ENCODE data around the gene LMO2. TPM values are rescaled to one million over a fixed set of nuclear protein-coding genes. Genes with fewer than 3 reads are reported as not detected.
"Not testable (repeated sequence)": the region's sequence is repeated elsewhere in the genome, so short reads cannot be mapped to it uniquely, and the experiment has no call there.

LMO2 gene
- total and polyA plus RNA-seq, 2 donors (not counting 3 experiments of a cell fraction or from before 2014, with no cell fraction given), result 60.4 to 66.8 TPM

DNA sequence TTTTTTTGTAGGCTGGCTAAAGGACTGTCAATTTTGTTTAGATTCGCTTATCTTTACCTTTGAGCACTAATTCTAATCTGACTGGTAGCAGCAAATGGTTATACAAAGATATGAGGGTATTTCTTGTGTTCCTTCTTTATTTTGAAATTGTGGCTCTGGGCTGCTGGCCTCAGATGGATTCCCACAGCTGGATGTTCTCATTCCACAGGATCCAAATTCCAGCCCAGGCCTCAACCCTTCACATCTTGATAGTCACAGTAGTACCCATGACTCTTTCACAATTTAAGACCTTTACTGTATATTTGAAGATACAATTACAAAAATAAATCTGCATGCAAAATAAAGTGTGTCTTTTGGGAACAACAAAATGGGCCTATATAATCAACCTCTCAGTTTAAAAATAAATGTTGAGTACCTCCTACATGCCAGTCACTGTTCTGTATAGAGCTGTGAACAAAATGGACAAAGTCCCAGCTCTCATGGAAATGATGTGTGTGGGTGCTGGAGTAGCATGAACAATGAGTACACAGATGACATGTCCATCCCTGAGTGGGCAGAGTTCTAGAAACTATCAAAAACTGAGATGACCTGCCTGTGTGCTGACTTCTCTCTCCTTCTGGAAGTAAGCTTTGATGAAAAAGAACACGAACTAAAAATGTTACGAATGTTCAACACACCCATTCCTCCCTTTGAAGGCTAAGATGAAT, 65.9 kb downstream of the LMO2 start:
- dilution Hi-C loops (cut with MboI; ENCODE audit: extremely low pct_ligation_motif_present, low sequenced_read_pairs) (no loop called here), intact Hi-C loops (cut with micrococcal nuclease) (no loop called here)
- DNase-seq (ENCODE audit: low read depth, low spot score), result no peak
- ChIA-PET POLR2A (interaction anchor here (0.6 kb wide), 1 partner anchor 35 kb away, joined by 6 read pairs; no protein-coding TSS in a partner anchor), CTCF (interaction anchor here (1.3 to 6.8 kb wide), 2 partner anchors 19 to 51 kb away, joined by 3 to 147 read pairs; partner anchors contain the start of gene FBXO3)
- H3K4me3 ChIP-seq (replicated peaks in 1 of 3; ENCODE audit: insufficient read depth in 1 of 3, low read depth in 1 of 3, low read length in 3 of 3), result no peak overlapping the region
- no peak overlapping the region for H2AFZ ChIP-seq (ENCODE audit: low read depth, low read length)
- no peaks in the 10 kb centered on the region for H3K36me3 ChIP-seq (ENCODE audit: control insufficient read depth in 2 of 2, extremely low read depth in 1 of 2, insufficient read depth in 2 of 2, low read length in 2 of 2)
- no TSS peak for BruUV-seq (replicated peaks)
- H3K9me3 ChIP-seq (replicated peaks; ENCODE audit: control insufficient read depth, insufficient read depth, low read length), result no peaks in the 10 kb centered on the region
- TF ChIP-seq, protein P1, sequence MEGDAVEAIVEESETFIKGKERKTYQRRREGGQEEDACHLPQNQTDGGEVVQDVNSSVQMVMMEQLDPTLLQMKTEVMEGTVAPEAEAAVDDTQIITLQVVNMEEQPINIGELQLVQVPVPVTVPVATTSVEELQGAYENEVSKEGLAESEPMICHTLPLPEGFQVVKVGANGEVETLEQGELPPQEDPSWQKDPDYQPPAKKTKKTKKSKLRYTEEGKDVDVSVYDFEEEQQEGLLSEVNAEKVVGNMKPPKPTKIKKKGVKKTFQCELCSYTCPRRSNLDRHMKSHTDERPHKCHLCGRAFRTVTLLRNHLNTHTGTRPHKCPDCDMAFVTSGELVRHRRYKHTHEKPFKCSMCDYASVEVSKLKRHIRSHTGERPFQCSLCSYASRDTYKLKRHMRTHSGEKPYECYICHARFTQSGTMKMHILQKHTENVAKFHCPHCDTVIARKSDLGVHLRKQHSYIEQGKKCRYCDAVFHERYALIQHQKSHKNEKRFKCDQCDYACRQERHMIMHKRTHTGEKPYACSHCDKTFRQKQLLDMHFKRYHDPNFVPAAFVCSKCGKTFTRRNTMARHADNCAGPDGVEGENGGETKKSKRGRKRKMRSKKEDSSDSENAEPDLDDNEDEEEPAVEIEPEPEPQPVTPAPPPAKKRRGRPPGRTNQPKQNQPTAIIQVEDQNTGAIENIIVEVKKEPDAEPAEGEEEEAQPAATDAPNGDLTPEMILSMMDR (IDR thresholded peaks at IDR 0.05; ENCODE audit: extremely low read depth in 1 of 2, insufficient read depth in 1 of 2, low read depth in 1 of 2, low read length in 2 of 2), result no peak
- H3K27me3 ChIP-seq (ENCODE audit: control insufficient read depth in 2 of 2, insufficient read depth in 2 of 2, low read length in 2 of 2), result peaks cover 27 to 36% of the 10 kb centered on the region in 2 experiments
- H3K9ac ChIP-seq (replicated peaks; ENCODE audit: extremely low read depth, insufficient read depth, low read length), result no peak overlapping the region
- H3K4me2 ChIP-seq (ENCODE audit: insufficient read depth, low read length), result no peak overlapping the region
- FAIRE-seq, result no peak
- no peak overlapping the region for H3K27ac ChIP-seq (ENCODE audit: insufficient read depth, low read depth, low read length)
- no peaks in the 10 kb centered on the region for H3K9me1 ChIP-seq (replicated peaks; ENCODE audit: control insufficient read depth, extremely low read depth, insufficient read depth, low read length)
- H4K20me1 ChIP-seq (replicated peaks; ENCODE audit: control insufficient read depth, extremely low read depth, insufficient read depth, low read length), result no peaks in the 10 kb centered on the region
- no peaks in the 10 kb centered on the region for H3K79me2 ChIP-seq (ENCODE audit: control insufficient read depth, insufficient read depth, low read length)
- peaks cover 4% of the 10 kb centered on the region for H3K4me1 ChIP-seq (ENCODE audit: control insufficient read depth, extremely low read depth, insufficient read depth, low read length)

- H3K9ac ChIP-seq (replicated peaks; ENCODE audit: extremely low read depth, insufficient read depth, low read length); POLR2A ChIA-PET; DNase-seq (ENCODE audit: low read depth, low spot score); H3K79me2 ChIP-seq (ENCODE audit: control insufficient read depth, insufficient read depth, low read length); H3K4me1 ChIP-seq (ENCODE audit: control insufficient read depth, extremely low read depth, insufficient read depth, low read length); H2AFZ ChIP-seq (ENCODE audit: low read depth, low read length); H3K36me3 ChIP-seq (ENCODE audit: control insufficient read depth in 2 of 2, extremely low read depth in 1 of 2, insufficient read depth in 2 of 2, low read length in 2 of 2); dilution Hi-C loops (cut with MboI; ENCODE audit: extremely low pct_ligation_motif_present, low sequenced_read_pairs); H3K27ac ChIP-seq (ENCODE audit: insufficient read depth, low read depth, low read length); H3K9me1 ChIP-seq (replicated peaks; ENCODE audit: control insufficient read depth, extremely low read depth, insufficient read depth, low read length); H4K20me1 ChIP-seq (replicated peaks; ENCODE audit: control insufficient read depth, extremely low read depth, insufficient read depth, low read length); H3K4me3 ChIP-seq (replicated peaks in 1 of 3; ENCODE audit: insufficient read depth in 1 of 3, low read depth in 1 of 3, low read length in 3 of 3); BruUV-seq (replicated peaks); H3K4me2 ChIP-seq (ENCODE audit: insufficient read depth, low read length); H3K9me3 ChIP-seq (replicated peaks; ENCODE audit: control insufficient read depth, insufficient read depth, low read length); intact Hi-C loops (cut with micrococcal nuclease); FAIRE-seq: not testable (repeated sequence)
- H3K27me3 ChIP-seq (ENCODE audit: control insufficient read depth in 2 of 2, insufficient read depth in 2 of 2, low read length in 2 of 2), result peaks cover 22 to 31% of the 10 kb centered on the region in 2 experiments
- CTCF ChIA-PET, result interaction anchor here (1.0 kb wide), 1 partner anchor 165 kb away, joined by 3 read pairs; no protein-coding TSS in a partner anchor
These were observed 68.9 kb downstream of the LMO2 start for GRCh38 chr11:33822981-33823380.

All from endothelial cell of umbilical vein (primary cell).